Medulla oblongata (tissue), 1 donor: ENCODE data around the gene HLA-C.
"Not testable (repeated sequence)": the region's sequence is repeated elsewhere in the genome, so short reads cannot be mapped to it uniquely, and the experiment has no call there.

Source experiments
- DNase-seq: peaks from one replicate; pipeline ENCODE4 v3.0.0-alpha.2; 2015; ENCODE audit errors: extremely low spot score

HLA-C gene

DNA sequence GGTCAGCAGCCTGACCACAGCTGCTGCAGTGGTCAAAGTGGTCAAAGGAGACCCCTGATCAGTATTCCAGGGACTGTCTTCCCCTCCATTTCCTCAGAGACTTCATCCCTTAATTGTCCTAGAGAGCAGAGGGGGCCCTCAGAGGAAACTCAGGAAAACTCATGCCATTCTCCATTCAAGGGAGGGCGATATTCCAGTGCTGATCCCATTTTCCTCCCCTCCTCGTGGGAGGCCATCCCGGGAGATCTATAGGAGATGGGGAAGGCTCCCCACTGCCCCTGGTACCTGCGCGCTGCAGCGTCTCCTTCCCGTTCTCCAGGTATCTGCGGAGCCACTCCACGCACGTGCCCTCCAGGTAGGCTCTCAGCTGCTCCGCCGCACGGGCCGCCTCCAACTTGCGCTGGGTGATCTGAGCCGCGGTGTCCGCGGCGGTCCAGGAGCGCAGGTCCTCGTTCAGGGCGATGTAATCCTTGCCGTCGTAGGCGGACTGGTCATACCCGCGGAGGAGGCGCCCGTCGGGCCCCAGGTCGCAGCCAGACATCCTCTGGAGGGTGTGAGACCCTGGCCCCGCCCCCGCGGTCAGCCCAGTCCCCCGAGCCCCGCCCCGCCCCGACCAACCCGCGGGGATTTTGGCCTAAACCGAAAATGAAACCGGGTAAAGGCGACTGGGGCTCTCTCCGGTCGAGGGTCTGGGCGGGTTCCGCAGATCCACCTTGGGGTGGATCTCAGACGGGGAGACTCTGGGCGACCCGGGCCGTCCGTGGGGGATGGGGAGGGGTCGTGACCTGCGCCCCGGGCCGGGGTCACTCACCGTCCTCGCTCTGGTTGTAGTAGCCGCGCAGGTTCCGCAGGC is 878 bp downstream of the HLA-C start:
- no peak for DNase-seq

DNA sequence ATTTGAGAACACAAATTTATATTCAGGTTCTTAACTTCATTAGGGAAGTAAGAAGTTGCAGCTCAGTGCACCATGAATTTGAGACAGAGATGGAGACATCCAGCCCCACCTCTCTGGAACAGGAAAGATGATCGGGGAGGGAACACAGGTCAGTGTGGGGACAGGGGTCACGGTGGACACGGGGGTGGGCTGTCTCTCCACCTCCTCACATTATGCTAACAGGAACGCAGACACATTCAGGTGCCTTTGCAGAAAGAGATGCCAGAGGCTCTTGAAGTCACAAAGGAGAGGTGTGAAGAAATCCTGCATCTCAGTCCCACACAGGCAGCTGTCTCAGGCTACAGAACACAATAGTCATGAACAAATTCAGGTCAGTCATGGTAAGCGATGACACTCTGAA is 3.1 kb downstream of the HLA-C start:
- no peak for DNase-seq

DNA sequence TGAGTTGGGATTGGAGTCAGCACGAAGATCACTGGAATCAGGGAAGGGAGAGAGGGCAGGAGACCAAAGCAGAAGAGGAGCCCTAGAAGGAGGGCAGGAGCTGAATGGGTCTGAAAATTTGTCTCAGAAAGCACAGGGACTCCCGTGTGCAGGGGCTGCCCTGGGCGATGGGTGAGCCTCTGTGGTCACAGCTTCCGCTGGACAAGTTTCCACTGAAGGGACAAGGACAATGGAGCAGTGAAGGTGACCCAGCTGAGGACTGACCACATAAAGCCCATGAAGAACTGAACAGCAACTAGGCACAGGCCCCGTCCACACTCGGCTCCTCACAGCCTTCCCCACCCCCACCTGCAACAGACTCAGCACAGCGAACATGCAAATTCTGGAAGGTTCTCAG is 3.5 kb downstream of the HLA-C start:
- no peak for DNase-seq

DNA sequence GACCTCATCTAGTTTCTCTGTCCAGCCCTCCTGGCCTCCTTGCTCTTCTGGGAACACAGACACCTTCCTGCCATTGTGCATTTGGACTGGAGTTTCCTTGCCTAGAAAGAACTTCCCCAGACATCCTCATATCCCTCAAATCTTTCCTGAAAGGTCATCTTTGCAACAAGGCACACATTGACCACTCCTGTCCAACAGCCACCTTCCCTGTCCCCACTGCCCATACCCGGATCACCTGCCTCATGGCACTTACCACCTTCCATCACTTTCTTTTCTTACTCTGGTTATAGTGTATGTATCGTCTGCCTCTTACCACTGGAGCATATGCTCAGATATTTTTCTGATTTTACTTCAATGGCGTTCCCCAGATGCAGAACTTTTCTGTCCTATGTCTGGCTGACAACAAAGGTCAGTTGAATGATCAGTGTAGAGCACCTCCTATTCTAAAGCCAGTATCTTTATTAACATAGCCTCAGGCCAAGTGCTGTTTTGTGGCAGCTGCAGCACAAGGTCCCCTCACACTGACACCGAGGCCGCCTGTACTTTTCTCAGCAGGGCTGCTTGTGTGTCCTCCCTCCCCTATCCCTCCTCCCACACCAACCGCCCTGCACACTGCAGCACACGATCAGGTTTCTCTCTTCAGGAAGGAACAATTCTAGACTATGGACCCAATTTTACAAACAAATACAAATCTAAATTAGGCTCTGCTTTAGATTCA is 4.1 kb downstream of the HLA-C start:
- DNase-seq = no peak

DNA sequence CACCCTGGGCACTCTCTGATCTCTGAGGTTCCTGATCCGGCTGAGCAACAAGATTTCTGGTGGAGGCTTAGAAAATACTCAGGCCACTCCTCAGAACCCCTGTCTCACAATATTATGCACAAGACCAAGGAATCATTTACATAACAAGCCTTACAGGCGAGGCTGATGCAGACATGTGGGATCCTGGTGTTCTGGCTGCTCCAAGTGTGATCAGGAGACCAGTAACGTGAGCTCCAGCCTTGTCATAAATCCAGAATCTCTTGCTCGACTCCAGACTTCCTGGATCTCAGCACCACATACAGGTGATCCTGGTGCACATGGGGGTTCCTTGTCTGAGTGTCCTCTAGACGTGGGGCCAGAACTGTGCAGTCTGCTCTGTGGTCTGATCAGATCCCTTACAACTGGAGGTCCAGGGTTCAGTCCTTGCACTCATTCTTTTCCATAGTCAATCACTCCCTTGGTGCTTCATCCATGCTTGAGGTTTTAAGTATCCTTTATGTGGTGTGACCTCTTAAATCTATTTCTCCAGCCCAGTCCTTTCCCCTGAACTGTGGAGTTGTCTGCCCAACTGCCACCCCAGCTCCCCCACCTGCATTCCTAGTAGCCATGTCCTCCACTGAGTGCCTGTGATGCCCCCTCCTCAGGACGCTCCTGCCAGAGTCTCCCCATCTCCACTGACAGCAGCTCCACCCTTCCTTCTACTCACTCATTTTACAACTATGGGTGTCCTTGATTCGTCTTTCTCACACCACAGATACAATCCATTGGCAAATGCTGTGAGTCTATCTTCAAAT is 5.1 kb downstream of the HLA-C start:
- no peak for DNase-seq

DNA sequence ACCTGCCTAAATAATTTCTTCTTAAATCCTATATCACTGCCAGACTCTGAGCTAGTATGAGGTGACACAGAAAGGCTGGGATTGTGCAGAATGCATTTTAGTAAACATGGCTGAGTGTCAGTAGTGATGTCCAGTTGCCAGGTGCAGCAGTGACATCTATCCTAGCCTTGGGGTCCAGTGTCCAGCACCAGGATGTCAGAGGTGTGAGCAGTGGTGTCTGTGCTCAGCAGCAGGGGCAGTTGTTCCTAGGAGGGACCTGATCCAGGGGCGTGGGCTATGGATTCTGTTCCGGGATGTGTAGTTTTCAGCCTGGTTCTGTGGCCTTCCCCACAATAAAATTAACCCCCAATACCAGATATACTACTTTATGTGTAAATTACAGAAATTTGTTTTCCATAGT is 6.0 kb downstream of the HLA-C start:
- no peak for DNase-seq

DNA sequence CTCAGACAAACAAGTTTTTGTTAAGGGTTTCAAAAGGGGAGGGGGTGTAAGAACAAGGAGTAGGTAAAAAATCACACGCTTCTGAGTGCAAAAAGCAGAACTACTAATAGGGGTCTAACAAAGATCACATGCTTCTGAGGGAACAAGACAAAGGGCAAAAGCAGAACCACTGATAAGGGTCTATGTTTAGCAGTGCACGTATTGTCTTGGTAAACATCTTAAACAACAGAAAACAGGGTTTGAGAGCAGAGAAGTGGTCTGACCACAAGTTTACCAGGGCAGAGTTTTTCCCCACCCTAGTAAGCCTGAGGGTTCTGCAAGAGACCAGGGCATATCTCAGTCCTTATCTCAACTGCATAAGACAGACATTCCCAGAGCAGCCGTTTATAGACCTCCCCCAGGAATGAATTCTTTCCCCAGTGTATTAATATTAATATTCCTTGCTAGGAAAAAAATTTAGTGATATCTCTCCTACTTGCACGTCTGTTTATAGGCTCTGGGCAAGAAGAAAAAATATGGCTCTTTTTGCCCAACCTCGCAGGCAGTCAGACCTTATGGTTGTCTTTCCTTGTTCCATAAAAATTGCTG is 8.5 kb downstream of the HLA-C start:
- DNase-seq = not testable (repeated sequence)

DNA sequence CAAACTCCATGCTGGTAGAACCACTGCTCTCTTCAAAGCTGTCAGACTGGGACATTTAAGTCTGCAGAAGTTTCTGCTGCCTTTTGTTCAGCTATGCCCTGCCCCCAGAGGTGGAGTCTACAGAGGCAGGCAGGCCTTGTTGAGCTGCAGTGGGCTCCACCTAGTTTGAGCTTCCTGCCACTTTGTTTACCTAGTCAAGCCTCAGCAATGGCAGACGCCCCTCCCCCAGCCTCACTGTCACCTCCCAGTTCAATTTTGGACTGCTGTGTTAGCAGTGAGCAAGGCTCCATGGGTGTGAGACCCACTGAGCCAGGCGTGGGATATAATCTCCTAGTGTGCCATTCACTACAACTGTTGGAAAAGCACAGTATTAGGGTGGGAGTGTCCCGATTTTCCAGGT is 11.9 kb downstream of the HLA-C start:
- DNase-seq = not testable (repeated sequence)

DNA sequence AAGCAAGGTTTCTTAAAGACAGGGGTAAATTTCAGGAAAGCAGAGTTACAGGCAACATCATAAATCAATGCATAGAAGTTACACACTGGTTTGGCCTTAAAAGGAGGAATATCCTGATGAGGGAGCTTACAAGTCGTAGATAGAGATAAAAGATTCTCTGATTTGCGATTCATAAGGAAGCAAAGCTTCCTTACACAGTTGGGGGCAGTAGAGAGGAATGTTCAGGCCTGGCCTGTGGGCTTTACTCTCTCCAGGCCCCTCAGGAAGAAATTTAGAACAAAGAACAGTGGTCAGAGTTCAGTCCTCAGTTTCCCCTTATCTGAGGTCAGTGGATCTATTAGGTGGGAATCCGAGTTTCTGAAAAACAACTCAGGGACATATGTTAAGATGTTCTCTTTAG is 19.3 kb downstream of the HLA-C start:
- no peak for DNase-seq

DNA sequence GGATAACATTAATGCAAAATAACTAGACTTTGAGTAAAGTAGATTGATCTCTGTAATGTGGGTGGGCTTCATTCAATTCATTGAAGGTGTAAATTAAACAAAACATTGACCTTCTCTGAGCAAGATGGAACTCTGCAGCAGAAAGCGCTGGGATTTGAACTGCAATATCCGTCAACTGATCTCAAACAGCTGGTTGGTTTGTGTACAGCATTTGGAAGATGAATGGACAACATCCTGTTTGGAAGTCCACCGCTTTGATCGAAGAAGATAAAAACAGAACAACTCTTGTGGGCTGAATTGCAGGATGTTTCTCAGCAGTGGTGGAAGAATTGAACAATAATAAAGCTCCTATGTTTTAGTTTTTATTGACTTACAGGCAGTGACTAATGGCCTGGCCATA is 20.6 kb downstream of the HLA-C start:
- no peak for DNase-seq

DNA sequence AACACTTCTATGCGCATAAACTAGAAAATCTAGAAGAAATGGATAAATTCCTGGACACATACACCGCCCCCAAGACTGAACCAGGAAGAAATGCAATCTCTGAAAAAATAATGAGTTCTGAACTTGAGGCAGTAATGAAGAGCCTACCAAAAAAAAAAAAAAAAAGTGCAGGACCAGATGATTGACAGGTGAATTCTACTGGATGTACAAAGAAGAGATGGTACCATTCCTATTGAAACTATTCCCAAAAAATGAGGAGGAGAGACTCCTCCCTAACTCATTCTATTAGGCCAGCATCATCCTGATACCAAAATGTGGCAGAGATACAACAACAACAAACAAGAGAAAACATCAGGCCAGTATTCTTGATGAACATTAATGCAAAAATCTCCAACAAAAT is 22.7 kb downstream of the HLA-C start:
- DNase-seq = no peak

DNA sequence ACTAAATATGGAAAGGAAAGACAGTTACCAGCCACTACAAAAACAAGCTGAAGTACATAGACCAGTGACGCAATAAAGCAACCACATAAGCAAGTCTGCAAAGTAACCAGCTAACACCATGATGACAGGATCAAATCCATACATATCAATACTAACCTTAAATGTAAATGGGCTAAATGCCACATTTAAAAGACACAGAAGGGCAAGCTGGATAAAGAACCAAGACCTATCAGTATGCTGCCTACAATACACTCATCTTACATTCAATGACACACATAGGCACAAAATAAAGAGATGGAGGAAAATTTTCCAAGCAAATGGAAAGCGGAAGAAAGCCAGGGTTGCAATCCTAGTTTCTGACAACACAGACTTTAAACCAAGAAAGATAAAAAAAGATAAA is 24.1 kb downstream of the HLA-C start:
- no peak for DNase-seq

DNA sequence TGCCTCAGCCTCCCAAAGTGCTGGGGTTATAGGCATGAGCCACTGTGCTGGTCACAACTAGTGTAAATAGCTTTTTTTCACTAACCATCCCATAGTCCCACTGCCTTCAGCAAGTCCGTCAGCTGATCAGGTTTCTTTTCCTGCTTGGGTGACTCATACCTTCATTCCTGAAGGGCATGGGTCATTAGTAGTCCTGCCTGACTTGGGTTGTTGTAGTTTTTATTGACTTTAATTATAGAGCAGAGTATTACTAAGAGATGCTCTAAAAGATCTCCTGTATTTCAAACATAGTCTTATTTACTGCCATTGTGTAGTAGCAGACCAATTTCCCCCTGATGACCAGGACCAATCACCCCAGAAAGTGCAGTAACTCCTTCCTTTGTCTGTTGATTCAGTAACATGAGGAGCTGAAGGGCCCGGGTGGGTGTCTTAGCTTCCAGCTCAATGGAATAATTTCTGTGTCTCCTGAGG is 25.8 kb downstream of the HLA-C start:
- DNase-seq = no peak

DNA sequence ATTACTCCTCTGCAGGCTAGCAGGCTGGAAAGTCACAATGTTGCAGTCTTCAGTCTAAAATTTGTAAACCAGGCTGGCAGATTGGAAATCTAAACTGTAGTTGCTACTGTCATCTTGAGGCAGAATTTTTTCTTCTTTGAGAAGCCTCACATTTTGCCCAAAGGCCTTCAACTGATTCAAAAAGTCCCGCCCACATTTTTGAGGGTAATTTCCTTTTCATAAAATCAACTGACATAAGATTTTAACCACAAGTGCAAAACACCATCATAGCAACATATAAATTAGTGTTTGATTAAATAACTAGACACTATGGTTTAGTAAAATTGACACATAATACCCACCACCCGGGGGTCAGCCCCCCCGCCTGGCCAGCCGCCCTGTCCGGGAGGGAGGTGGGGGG is 28.4 kb downstream of the HLA-C start:
- no peak for DNase-seq

DNA sequence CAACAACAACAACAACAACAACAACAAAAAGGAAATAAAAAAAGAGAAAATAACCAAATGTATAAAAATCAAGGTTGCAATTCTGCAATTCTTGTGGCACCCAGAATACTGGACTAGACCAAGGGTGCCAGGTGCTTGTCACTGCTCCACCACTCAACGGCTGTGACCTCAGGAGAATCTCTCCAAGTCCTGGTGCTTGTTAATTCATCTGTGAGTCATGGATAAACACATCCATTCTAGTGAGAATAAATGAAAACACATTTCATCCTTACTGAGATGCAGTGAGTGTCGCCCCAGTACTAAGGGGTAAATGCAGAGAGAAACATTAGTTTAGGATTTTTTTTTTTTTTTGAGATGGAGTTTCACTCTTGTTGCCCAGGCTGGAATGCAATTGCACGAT is 32.0 kb downstream of the HLA-C start:
- DNase-seq = no peak

DNA sequence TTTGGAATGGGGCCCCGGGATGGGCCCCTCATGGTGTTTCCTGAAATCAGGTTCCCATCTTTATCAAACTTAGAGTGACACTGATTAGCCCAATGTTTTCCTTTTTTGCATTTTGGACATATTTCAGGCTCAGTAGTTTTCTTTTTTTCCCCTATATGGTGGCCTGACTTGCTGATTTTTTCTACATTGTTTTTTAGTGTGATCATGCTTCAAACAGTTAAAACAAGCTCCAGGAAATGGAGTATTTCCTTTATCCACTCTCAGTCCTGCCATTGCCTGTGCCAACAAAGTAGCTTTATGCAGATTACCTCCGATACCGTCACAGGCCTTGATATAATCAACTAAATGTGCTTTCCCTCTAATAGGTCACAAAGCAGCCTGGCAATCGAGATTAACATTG is 37.8 kb downstream of the HLA-C start:
- DNase-seq = not testable (repeated sequence)

DNA sequence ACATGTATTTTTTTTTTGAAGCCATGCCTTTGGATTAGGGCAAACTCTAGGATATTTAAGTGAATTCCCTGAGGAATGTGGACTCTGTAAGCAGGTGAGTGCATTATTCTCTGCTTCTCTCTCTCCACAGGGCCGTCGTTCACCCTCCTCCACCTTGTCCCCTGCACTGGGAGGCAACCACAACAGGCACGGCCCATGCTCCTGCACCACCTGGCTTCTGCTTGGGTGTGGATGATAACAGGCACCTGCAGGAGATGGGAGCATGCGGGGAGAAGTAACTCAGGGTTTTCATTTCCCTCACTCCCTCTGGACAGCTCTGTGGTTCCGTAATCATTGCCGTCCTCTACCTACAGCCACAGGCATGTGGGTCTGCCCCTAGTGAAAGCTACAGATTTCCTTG is 43.4 kb downstream of the HLA-C start:
- no peak for DNase-seq

DNA sequence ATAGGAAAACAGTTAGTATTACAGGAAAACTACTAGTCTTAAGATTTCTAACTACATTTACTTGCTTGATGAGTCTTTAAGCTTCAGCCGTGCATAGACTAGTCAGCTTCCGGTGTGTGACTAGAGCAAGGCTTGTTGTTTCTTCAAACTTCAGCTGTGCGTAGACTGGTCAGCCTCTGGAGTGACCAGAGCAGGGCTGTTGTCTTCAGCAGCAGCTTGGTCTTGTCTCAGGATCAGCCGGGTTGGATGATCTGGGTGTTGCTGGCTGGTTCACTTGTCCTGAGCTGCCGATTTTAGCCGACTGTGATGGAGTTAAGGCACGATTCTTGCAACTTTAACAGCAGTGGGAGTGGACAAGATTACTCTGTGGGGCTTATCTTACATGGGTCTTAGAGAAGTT is 44.7 kb downstream of the HLA-C start:
- DNase-seq = no peak

DNA sequence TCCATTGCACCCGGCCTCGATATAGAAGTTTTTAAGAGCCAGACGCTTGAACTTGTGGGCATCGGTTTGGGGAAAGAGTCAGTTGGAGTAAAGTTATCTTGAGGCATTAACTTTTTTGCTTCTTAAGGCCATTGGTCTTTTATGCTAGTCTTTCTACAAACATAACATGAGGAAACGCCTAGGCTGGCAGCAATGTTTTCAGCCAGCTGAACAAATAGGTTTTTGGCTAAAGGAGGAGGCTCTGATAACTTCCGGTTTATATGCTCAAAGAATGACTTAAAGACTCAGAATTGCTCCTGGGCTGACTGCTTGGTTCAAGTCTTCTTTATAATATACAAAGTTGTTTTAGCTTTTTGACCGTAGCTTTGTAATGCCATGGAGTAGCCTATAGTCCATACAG is 46.2 kb downstream of the HLA-C start:
- no peak for DNase-seq

DNA sequence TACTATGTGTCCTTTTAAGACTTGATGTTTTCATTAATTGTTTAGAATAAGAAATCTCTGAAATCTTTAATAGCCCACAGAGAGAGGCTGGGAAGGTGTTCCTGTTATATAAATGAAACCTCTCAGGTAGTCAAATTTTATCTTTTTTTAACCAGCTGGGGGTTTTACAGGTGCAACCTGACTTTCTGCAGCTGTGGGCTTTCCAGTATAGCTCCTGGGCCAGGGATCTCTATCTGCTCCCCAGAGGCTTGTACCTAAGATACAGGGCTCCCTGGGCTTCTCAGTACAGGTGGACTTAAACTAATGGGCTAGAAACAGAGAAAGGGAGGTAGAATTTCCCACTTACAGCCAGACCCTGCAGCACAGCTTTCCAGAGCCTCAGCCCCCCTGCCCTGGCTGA is 49.4 kb downstream of the HLA-C start:
- DNase-seq = no peak
